HepG2 (cell line): ENCODE results near the gene ICAM3. TPM values are rescaled to one million over a fixed set of nuclear protein-coding genes. Genes with fewer than 3 reads are reported as not detected.

Source experiments
- ATF2 ChIP-seq: sonication (generic); formaldehyde crosslinking; IDR thresholded peaks from 2 replicates; pipeline ENCODE4 v1.4.0; 2020; ENCODE audit warnings: missing genetic modification reagents
- CEBPG ChIP-seq: IDR thresholded peaks from 2 replicates; pipeline ENCODE4 v1.6.1; 2016
- FLYWCH1 ChIP-seq: sonication (generic); formaldehyde crosslinking; IDR thresholded peaks from 2 replicates; pipeline ENCODE4 v1.8.1; 2023; ENCODE audit warnings: mild to moderate bottlenecking, missing genetic modification reagents
- HMG20B ChIP-seq: conservative IDR thresholded peaks from 2 replicates; pipeline ENCODE4 v1.6.1; 2016; ENCODE audit warnings: missing genetic modification reagents, missing compliant biosample characterization
- HMGA1 ChIP-seq: sonication (generic); formaldehyde crosslinking; conservative IDR thresholded peaks from 2 replicates; pipeline ENCODE4 v1.4.0; 2020; ENCODE audit warnings: missing genetic modification reagents
- HOXA7 ChIP-seq: sonication (generic); formaldehyde crosslinking; IDR thresholded peaks from 2 replicates; pipeline ENCODE4 v1.8.1; 2022; ENCODE audit warnings: mild to moderate bottlenecking, missing genetic modification reagents, moderate library complexity
- IRX3 ChIP-seq: sonication (generic); formaldehyde crosslinking; IDR thresholded peaks from 2 replicates; pipeline ENCODE4 v1.8.1; 2023; ENCODE audit warnings: mild to moderate bottlenecking, low read depth, missing genetic modification reagents, borderline replicate concordance
- JUNB ChIP-seq: sonication (generic); formaldehyde crosslinking; IDR thresholded peaks from 2 replicates; pipeline ENCODE4 v1.8.0; 2022; ENCODE audit warnings: missing genetic modification reagents, mild to moderate bottlenecking, borderline replicate concordance
- MATR3 ChIP-seq: sonication (generic); formaldehyde crosslinking; IDR thresholded peaks from 2 replicates; pipeline ENCODE4 v1.4.0; 2020; ENCODE audit warnings: missing genetic modification reagents
- MAX ChIP-seq: IDR thresholded peaks from 2 replicates; pipeline ENCODE4 v1.6.1; 2012; ENCODE audit warnings: inconsistent platforms
- MBNL3 ChIP-seq: fragments of 250-450 bp; sonication (Bioruptor Pico); conservative IDR thresholded peaks from 2 replicates; pipeline ENCODE4 v1.8.0; 2022; ENCODE audit warnings: mild to moderate bottlenecking, inconsistent platforms
- MEF2D ChIP-seq: sonication (generic); formaldehyde crosslinking; IDR thresholded peaks from 2 replicates; pipeline ENCODE4 v1.5.1; 2020; ENCODE audit warnings: mild to moderate bottlenecking, missing genetic modification reagents
- MXD1 ChIP-seq: sonication (generic); formaldehyde crosslinking; IDR thresholded peaks from 2 replicates; pipeline ENCODE4 v1.4.0; 2020; ENCODE audit warnings: mild to moderate bottlenecking, missing genetic modification reagents
- MYNN ChIP-seq: sonication (generic); formaldehyde crosslinking; IDR thresholded peaks from 2 replicates; pipeline ENCODE4 v1.4.0; 2020; ENCODE audit warnings: mild to moderate bottlenecking, low read depth, missing genetic modification reagents
- NCOA2 ChIP-seq: sonication (generic); formaldehyde crosslinking; IDR thresholded peaks from 2 replicates; pipeline ENCODE4 v1.8.0; 2022; ENCODE audit warnings: inconsistent platforms
- PHF5A ChIP-seq: IDR thresholded peaks from one replicate; pipeline ENCODE4 v1.6.1; 2018; ENCODE audit warnings: low read depth, missing genetic modification reagents; ENCODE audit not compliant: unreplicated experiment
- SKIL ChIP-seq: sonication (generic); formaldehyde crosslinking; IDR thresholded peaks from 2 replicates; pipeline ENCODE4 v1.8.0; 2022; ENCODE audit warnings: missing genetic modification reagents, mild to moderate bottlenecking, moderate library complexity, borderline replicate concordance
- SPEN ChIP-seq: sonication (generic); formaldehyde crosslinking; IDR thresholded peaks from 2 replicates; pipeline ENCODE4 v1.5.1; 2020; ENCODE audit warnings: low read depth, mild to moderate bottlenecking, missing genetic modification reagents
- TERF1 ChIP-seq: sonication (generic); formaldehyde crosslinking; IDR thresholded peaks from 2 replicates; pipeline ENCODE4 v1.8.0; 2022; ENCODE audit warnings: mild to moderate bottlenecking, missing genetic modification reagents, moderate library complexity
- ZBTB21 ChIP-seq: sonication (generic); formaldehyde crosslinking; IDR thresholded peaks from 2 replicates; pipeline ENCODE4 v1.4.0; 2020; ENCODE audit warnings: missing genetic modification reagents
- ZFP36L2 ChIP-seq: sonication (generic); formaldehyde crosslinking; IDR thresholded peaks from 2 replicates; pipeline ENCODE4 v1.4.0; 2020; ENCODE audit warnings: missing genetic modification reagents
- ZKSCAN8 ChIP-seq: IDR thresholded peaks from 2 replicates; pipeline ENCODE4 v1.6.1; 2016; ENCODE audit warnings: borderline replicate concordance, missing genetic modification reagents, missing compliant biosample characterization
- ZNF232 ChIP-seq: sonication (generic); formaldehyde crosslinking; IDR thresholded peaks from 2 replicates; pipeline ENCODE4 v1.4.0; 2020; ENCODE audit warnings: missing genetic modification reagents, borderline replicate concordance
- ZNF331 ChIP-seq: sonication (generic); formaldehyde crosslinking; IDR thresholded peaks from 2 replicates; pipeline ENCODE4 v1.4.0; 2020; ENCODE audit warnings: missing genetic modification reagents
- ZNF34 ChIP-seq: sonication (generic); formaldehyde crosslinking; IDR thresholded peaks from 2 replicates; pipeline ENCODE4 v1.4.0; 2020; ENCODE audit warnings: mild to moderate bottlenecking, missing genetic modification reagents, borderline replicate concordance
- ZNF660 ChIP-seq: sonication (generic); formaldehyde crosslinking; IDR thresholded peaks from 2 replicates; pipeline ENCODE4 v1.5.1; 2020; ENCODE audit warnings: mild to moderate bottlenecking, low read depth, missing genetic modification reagents, borderline replicate concordance
- polyA plus RNA-seq, 8 experiments: library from polyadenylated mRNA; depleted of rRNA in 3 of 8; stranded (reverse) in 7 of 8; unstranded in 1 of 8; fragments of >200 nt; fragmentation: Illumina TruSeq in 4 of 8; extraction: Trizol in 4 of 8; gene quantifications; 2 replicates each; pipeline versions ENCODE4 v1.2.1 to v1.2.3, GENCODE V29; 2011 to 2016; ENCODE audit warnings: low read depth in 4 of 8, missing spikeins in 1 of 8, mixed read lengths in 1 of 8; ENCODE audit not compliant: insufficient read depth in 1 of 8
- total RNA-seq, 5 experiments: library from RNA; depleted of rRNA; stranded (reverse); fragments of >200 nt; fragmentation: Illumina TruSeq; extraction: Trizol; gene quantifications; 2 replicates each; pipeline ENCODE4 v1.2.3, GENCODE V29; 2016; ENCODE audit warnings: low read depth in 1 of 5

Gene ICAM3
- total and polyA plus RNA-seq, 2 of the 13 experiments (the other 11 are each of a cell fraction or from before 2014, with no cell fraction given) = 14.1 to 21.0 TPM

GRCh38 chr19:10295847-10296591 lies 43.4 kb downstream of the ICAM3 start (continued):
- TF ChIP-seq ATF2 (CRISPR knock-in tag) (no peak), ZFP36L2 (no peak), ZNF232 (CRISPR knock-in tag) (0 out of 2 replicates have a peak, but pooled peaks have one; percentile 41), IRX3 (0 out of 2 replicates have a peak, but pooled peaks have one; percentile 24), TERF1 (CRISPR knock-in tag) (no peak), HOXA7 (CRISPR knock-in tag) (no peak), CEBPG (no peak), HMG20B (no peak), MEF2D (CRISPR knock-in tag) (no peak), MBNL3 (CRISPR knock-in tag) (no peak), MXD1 (0 out of 2 replicates have a peak, but pooled peaks have one; percentile 53), ZNF331 (CRISPR knock-in tag) (peak; percentile 31; the same call in 1 of the 2 replicates), MAX (peak; percentile 94), PHF5A (CRISPR knock-in tag) (no peak), ZKSCAN8 (no peak), SPEN (peak; percentile 63; the same call in 1 of the 2 replicates), NCOA2 (CRISPR knock-in tag) (no peak), SKIL (CRISPR knock-in tag) (peak; percentile 18; the same call in 1 of the 2 replicates), ZBTB21 (CRISPR knock-in tag) (no peak), MATR3 (CRISPR knock-in tag) (no peak), ZNF34 (no peak), MYNN (CRISPR knock-in tag) (no peak), FLYWCH1 (CRISPR knock-in tag) (peak; percentile 46; the same call in 1 of the 2 replicates), ZNF660 (CRISPR knock-in tag) (no peak), JUNB (CRISPR knock-in tag) (peak; percentile 33; the same call in 1 of the 2 replicates), HMGA1 (CRISPR knock-in tag) (no peak)
